ENCODE data around the gene ADORA3.

DNA sequence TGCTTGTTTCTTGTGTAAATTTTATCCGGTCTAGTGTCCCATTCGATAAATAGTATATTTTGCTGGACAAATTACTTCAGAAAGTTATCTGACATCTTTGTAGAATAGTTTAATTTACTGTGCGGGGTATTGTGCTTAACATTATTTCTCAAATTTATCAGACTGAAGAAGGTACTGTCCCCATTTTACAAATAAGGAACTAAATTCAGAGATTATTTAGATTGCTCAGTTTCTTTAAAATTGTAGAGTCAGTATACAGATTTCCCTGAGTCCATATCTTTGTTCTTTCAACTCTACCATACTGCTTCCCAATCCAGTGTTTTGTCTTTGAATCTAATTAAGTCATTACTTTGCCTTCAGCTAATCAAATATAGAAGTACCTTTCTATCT lies 47.8 kb downstream of the ADORA3 start:
- TF ChIP-seq, protein P1, sequence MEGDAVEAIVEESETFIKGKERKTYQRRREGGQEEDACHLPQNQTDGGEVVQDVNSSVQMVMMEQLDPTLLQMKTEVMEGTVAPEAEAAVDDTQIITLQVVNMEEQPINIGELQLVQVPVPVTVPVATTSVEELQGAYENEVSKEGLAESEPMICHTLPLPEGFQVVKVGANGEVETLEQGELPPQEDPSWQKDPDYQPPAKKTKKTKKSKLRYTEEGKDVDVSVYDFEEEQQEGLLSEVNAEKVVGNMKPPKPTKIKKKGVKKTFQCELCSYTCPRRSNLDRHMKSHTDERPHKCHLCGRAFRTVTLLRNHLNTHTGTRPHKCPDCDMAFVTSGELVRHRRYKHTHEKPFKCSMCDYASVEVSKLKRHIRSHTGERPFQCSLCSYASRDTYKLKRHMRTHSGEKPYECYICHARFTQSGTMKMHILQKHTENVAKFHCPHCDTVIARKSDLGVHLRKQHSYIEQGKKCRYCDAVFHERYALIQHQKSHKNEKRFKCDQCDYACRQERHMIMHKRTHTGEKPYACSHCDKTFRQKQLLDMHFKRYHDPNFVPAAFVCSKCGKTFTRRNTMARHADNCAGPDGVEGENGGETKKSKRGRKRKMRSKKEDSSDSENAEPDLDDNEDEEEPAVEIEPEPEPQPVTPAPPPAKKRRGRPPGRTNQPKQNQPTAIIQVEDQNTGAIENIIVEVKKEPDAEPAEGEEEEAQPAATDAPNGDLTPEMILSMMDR (IDR thresholded peaks at IDR 0.05) = no peak
- no peak for TF ChIP-seq EP300 (IDR thresholded peaks at IDR 0.05)
- no peak for TF ChIP-seq POLR2A (IDR thresholded peaks at IDR 0.05)
